ENCODE measurements around the gene CRYBA4. TPM values are rescaled to one million over a fixed set of nuclear protein-coding genes. Genes with fewer than 3 reads are reported as not detected.

The CRYBA4 gene
- total RNA-seq, 1 experiment from 2014 or later = not detected

GRCh38 chr22:26662160-26662559 is 40.4 kb downstream of the CRYBA4 start:
- Histone ChIP-seq H3K9me3 (ENCODE audit: control insufficient read depth, insufficient read depth, low read depth, low read length) (no peaks in the 10 kb centered on the region), H3K36me3 (ENCODE audit: control insufficient read depth, insufficient read depth, low read length) (no peaks in the 10 kb centered on the region), H3K27ac (ENCODE audit: low read length) (no peak overlapping the region), H3K4me3 (ENCODE audit: low read depth in 2 of 2, low read length in 2 of 2) (no peak overlapping the region), H3K27me3 (ENCODE audit: control insufficient read depth, insufficient read depth, low read length) (peaks cover 3% of the 10 kb centered on the region; the same call in 1 of the 2 replicates), H3K4me1 (ENCODE audit: control insufficient read depth, insufficient read depth, low read length) (peaks cover 4% of the 10 kb centered on the region)
- ChIA-PET CTCF (no interaction called here), POLR2A (no interaction called here)
- no TSS peak for BruUV-seq (replicated peaks)
- intact Hi-C loops (cut with micrococcal nuclease; ENCODE audit: unreplicated experiment) = no loop called here
- ATAC-seq = no peak
- no peak for DNase-seq (ENCODE audit: low read depth, low spot score)
- in situ Hi-C loops (cut with HindIII; ENCODE audit: low pct_unique_long_range_greater_than_20kb, low sequenced_read_pairs) = no loop called here
- TF ChIP-seq TCF7L2 (IDR thresholded peaks at IDR 0.05; ENCODE audit: low read depth, low read length) = no peak
- TF ChIP-seq SIN3A (IDR thresholded peaks at IDR 0.05; ENCODE audit: borderline replicate concordance, insufficient read depth, low read depth, low read length) = no peak
- TF ChIP-seq, protein P1, sequence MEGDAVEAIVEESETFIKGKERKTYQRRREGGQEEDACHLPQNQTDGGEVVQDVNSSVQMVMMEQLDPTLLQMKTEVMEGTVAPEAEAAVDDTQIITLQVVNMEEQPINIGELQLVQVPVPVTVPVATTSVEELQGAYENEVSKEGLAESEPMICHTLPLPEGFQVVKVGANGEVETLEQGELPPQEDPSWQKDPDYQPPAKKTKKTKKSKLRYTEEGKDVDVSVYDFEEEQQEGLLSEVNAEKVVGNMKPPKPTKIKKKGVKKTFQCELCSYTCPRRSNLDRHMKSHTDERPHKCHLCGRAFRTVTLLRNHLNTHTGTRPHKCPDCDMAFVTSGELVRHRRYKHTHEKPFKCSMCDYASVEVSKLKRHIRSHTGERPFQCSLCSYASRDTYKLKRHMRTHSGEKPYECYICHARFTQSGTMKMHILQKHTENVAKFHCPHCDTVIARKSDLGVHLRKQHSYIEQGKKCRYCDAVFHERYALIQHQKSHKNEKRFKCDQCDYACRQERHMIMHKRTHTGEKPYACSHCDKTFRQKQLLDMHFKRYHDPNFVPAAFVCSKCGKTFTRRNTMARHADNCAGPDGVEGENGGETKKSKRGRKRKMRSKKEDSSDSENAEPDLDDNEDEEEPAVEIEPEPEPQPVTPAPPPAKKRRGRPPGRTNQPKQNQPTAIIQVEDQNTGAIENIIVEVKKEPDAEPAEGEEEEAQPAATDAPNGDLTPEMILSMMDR (IDR thresholded peaks at IDR 0.05) = no peak
- TF ChIP-seq, protein P2, sequence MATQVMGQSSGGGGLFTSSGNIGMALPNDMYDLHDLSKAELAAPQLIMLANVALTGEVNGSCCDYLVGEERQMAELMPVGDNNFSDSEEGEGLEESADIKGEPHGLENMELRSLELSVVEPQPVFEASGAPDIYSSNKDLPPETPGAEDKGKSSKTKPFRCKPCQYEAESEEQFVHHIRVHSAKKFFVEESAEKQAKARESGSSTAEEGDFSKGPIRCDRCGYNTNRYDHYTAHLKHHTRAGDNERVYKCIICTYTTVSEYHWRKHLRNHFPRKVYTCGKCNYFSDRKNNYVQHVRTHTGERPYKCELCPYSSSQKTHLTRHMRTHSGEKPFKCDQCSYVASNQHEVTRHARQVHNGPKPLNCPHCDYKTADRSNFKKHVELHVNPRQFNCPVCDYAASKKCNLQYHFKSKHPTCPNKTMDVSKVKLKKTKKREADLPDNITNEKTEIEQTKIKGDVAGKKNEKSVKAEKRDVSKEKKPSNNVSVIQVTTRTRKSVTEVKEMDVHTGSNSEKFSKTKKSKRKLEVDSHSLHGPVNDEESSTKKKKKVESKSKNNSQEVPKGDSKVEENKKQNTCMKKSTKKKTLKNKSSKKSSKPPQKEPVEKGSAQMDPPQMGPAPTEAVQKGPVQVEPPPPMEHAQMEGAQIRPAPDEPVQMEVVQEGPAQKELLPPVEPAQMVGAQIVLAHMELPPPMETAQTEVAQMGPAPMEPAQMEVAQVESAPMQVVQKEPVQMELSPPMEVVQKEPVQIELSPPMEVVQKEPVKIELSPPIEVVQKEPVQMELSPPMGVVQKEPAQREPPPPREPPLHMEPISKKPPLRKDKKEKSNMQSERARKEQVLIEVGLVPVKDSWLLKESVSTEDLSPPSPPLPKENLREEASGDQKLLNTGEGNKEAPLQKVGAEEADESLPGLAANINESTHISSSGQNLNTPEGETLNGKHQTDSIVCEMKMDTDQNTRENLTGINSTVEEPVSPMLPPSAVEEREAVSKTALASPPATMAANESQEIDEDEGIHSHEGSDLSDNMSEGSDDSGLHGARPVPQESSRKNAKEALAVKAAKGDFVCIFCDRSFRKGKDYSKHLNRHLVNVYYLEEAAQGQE (IDR thresholded peaks at IDR 0.05; ENCODE audit: insufficient read depth in 1 of 2, low read depth in 2 of 2, low read length in 1 of 2) = no peak
- no peak for TF ChIP-seq POLR2AphosphoS5 (IDR thresholded peaks at IDR 0.05; ENCODE audit: low read depth, low read length)

- in situ Hi-C loops (cut with HindIII; ENCODE audit: low pct_unique_long_range_greater_than_20kb, low sequenced_read_pairs) (no loop called here), intact Hi-C loops (cut with micrococcal nuclease; ENCODE audit: unreplicated experiment) (no loop called here)
- TF ChIP-seq TCF7L2 (IDR thresholded peaks at IDR 0.05; ENCODE audit: low read depth, low read length) (no peak), SIN3A (IDR thresholded peaks at IDR 0.05; ENCODE audit: borderline replicate concordance, insufficient read depth, low read depth, low read length) (no peak), POLR2AphosphoS5 (IDR thresholded peaks at IDR 0.05; ENCODE audit: low read depth, low read length) (no peak)
- TF ChIP-seq, protein P1 (IDR thresholded peaks at IDR 0.05) = no peak
- TF ChIP-seq, protein P2 (IDR thresholded peaks at IDR 0.05; ENCODE audit: insufficient read depth in 1 of 2, low read depth in 2 of 2, low read length in 1 of 2) = no peak
- ATAC-seq = no peak
- ChIA-PET POLR2A (no interaction called here), CTCF (interaction anchor here (0.6 kb wide), 2 partner anchors 134 to 161 kb away, joined by 3 to 4 read pairs; no protein-coding TSS in a partner anchor)
- Histone ChIP-seq H3K36me3 (ENCODE audit: control insufficient read depth, insufficient read depth, low read length) (no peaks in the 10 kb centered on the region), H3K27me3 (ENCODE audit: control insufficient read depth, insufficient read depth, low read length) (no peaks in the 10 kb centered on the region), H3K27ac (ENCODE audit: low read length) (no peak overlapping the region), H3K4me3 (ENCODE audit: low read depth in 2 of 2, low read length in 2 of 2) (no peak overlapping the region), H3K9me3 (ENCODE audit: control insufficient read depth, insufficient read depth, low read depth, low read length) (no peaks in the 10 kb centered on the region), H3K4me1 (ENCODE audit: control insufficient read depth, insufficient read depth, low read length) (no peaks in the 10 kb centered on the region; the same call in 1 of the 2 replicates)
- DNase-seq (ENCODE audit: low read depth, low spot score) = no peak
- BruUV-seq (replicated peaks) = no TSS peak
These were observed 41.7 kb downstream of the CRYBA4 start for GRCh38 chr22:26663374-26663923.
